Caco-2 (cell line): Measurements from ENCODE around the gene SLC15A2. TPM values are rescaled to one million over a fixed set of nuclear protein-coding genes. Genes with fewer than 3 reads are reported as not detected.

Experiments
- BruUV-seq: library from RNA; stranded (reverse); fragments of 400-500 nt; replicated peaks from 2 replicates; lab custom pipeline; 2021; lab: Mats Ljungman, UMichigan
- CTCF ChIA-PET: fragments of 300-600 bp; sonication (Branson Sonifier 250); formaldehyde crosslinking; loops from one replicate; lab custom pipeline; 2022; ENCODE audit warnings: antibody characterized with exemption; lab: Charles Lee
- POLR2A ChIA-PET: fragments of 300-600 bp; sonication (Branson Sonifier 250); formaldehyde crosslinking; loops from one replicate; lab custom pipeline; 2022; ENCODE audit warnings: antibody characterized with exemption; lab: Charles Lee
- DNase-seq, 2 experiments: peaks; one replicate each; pipeline versions ENCODE4 v3.0.0 to v3.0.0-alpha.2; 2020 to 2022
- H3K27me3 ChIP-seq: replicated peaks from 2 replicates; pipeline ENCODE4 v1.6.0; 2011; ENCODE audit warnings: low read length; ENCODE audit not compliant: control insufficient read depth, insufficient read depth
- H3K36me3 ChIP-seq: 2 replicates; pipeline ENCODE4 v1.5.1; 2011; ENCODE audit warnings: low read length; ENCODE audit not compliant: control insufficient read depth, insufficient read depth
- H3K4me1 ChIP-seq: fragments of 250-450 bp; sonication (Bioruptor Pico); 2 replicates; pipeline ENCODE4 v1.5.1; 2020; ENCODE audit warnings: mild to moderate bottlenecking
- H3K4me3 ChIP-seq: 2 replicates; pipeline ENCODE4 v1.5.1; 2011; ENCODE audit warnings: low read depth, mild to moderate bottlenecking, control low read depth, low read length
- H3K9me3 ChIP-seq: fragments of 250-450 bp; sonication (Bioruptor Pico); 2 replicates; pipeline ENCODE4 v1.5.1; 2020; ENCODE audit warnings: mild to moderate bottlenecking, moderate library complexity
- H3K27ac Mint-ChIP-seq: one replicate; pipeline ENCODE4 v1.8.0; 2022; ENCODE audit warnings: mixed read lengths; ENCODE audit not compliant: unreplicated experiment
- H3K27me3 Mint-ChIP-seq: one replicate; pipeline ENCODE4 v1.8.0; 2022; ENCODE audit warnings: mixed read lengths; ENCODE audit not compliant: insufficient read depth, unreplicated experiment
- H3K36me3 Mint-ChIP-seq: one replicate; pipeline ENCODE4 v1.8.0; 2022; ENCODE audit warnings: mild to moderate bottlenecking, mixed read lengths; ENCODE audit not compliant: insufficient read depth, unreplicated experiment
- H3K4me1 Mint-ChIP-seq: one replicate; pipeline ENCODE4 v1.8.0; 2022; ENCODE audit warnings: low read depth, mixed read lengths; ENCODE audit not compliant: unreplicated experiment
- H3K4me3 Mint-ChIP-seq: one replicate; pipeline ENCODE4 v1.8.0; 2022; ENCODE audit warnings: mild to moderate bottlenecking, moderate library complexity, mixed read lengths; ENCODE audit not compliant: unreplicated experiment
- H3K9me3 Mint-ChIP-seq: one replicate; pipeline ENCODE4 v1.8.0; 2022; ENCODE audit warnings: mixed read lengths; ENCODE audit not compliant: unreplicated experiment
- intact Hi-C: fragments of 100-400 bp; cut with micrococcal nuclease; formaldehyde crosslinking; loops from one replicate; pipeline ENCODE4 v1.10.0; 2022; ENCODE audit not compliant: unreplicated experiment
- total RNA-seq: library from RNA; stranded (reverse); gene quantifications from 2 replicates; pipeline ENCODE4 v1.2.3, GENCODE V29; 2022
- TF ChIP-seq, protein P1 (sequence below), 2 experiments: fragments of 200-600 bp in 1 of 2; IDR thresholded peaks; 1 replicate in 1 of 2; 2 replicates in 1 of 2; pipeline versions ENCODE4 v1.5.1 to v1.8.0; 2011 to 2022; ENCODE audit warnings: antibody characterized with exemption in 1 of 2, control low read depth in 1 of 2, inconsistent platforms in 1 of 2, low read depth in 1 of 2, low read length in 1 of 2, mild to moderate bottlenecking in 1 of 2, moderate library complexity in 1 of 2; ENCODE audit not compliant: insufficient read depth in 1 of 2, severe bottlenecking in 1 of 2, unreplicated experiment in 1 of 2

Gene SLC15A2
- total RNA-seq, 1 experiment from 2014 or later = 4.7 TPM

- Mint-ChIP-seq H3K27ac (no peak overlapping the region), H3K36me3 (no peaks in the 10 kb centered on the region), H3K4me1 (no peaks in the 10 kb centered on the region), H3K4me3 (no peak overlapping the region), H3K27me3 (no peaks in the 10 kb centered on the region), H3K9me3 (peaks cover 28% of the 10 kb centered on the region)
- Histone ChIP-seq H3K27me3 (no peaks in the 10 kb centered on the region), H3K4me1 (no peaks in the 10 kb centered on the region), H3K36me3 (no peaks in the 10 kb centered on the region), H3K9me3 (peaks cover 8% of the 10 kb centered on the region), H3K4me3 (no peak overlapping the region)
- no TSS peak for BruUV-seq
- intact Hi-C loops = no loop called here
- CTCF ChIA-PET = interaction anchor here (1.3 kb wide), 1 partner anchor 11 kb away, joined by 4 read pairs; no protein-coding TSS in a partner anchor
- DNase-seq = no peak
- TF ChIP-seq, protein P1, sequence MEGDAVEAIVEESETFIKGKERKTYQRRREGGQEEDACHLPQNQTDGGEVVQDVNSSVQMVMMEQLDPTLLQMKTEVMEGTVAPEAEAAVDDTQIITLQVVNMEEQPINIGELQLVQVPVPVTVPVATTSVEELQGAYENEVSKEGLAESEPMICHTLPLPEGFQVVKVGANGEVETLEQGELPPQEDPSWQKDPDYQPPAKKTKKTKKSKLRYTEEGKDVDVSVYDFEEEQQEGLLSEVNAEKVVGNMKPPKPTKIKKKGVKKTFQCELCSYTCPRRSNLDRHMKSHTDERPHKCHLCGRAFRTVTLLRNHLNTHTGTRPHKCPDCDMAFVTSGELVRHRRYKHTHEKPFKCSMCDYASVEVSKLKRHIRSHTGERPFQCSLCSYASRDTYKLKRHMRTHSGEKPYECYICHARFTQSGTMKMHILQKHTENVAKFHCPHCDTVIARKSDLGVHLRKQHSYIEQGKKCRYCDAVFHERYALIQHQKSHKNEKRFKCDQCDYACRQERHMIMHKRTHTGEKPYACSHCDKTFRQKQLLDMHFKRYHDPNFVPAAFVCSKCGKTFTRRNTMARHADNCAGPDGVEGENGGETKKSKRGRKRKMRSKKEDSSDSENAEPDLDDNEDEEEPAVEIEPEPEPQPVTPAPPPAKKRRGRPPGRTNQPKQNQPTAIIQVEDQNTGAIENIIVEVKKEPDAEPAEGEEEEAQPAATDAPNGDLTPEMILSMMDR (IDR thresholded peaks at IDR 0.05; ENCODE audit: insufficient read depth in 1 of 2, low read depth in 1 of 2, low read length in 1 of 2, severe bottlenecking in 1 of 2, unreplicated experiment in 1 of 2) = no peak
- POLR2A ChIA-PET = no interaction called here
Measured at GRCh38 chr3:121979246-121979645, 85.0 kb downstream of the SLC15A2 start.

DNA sequence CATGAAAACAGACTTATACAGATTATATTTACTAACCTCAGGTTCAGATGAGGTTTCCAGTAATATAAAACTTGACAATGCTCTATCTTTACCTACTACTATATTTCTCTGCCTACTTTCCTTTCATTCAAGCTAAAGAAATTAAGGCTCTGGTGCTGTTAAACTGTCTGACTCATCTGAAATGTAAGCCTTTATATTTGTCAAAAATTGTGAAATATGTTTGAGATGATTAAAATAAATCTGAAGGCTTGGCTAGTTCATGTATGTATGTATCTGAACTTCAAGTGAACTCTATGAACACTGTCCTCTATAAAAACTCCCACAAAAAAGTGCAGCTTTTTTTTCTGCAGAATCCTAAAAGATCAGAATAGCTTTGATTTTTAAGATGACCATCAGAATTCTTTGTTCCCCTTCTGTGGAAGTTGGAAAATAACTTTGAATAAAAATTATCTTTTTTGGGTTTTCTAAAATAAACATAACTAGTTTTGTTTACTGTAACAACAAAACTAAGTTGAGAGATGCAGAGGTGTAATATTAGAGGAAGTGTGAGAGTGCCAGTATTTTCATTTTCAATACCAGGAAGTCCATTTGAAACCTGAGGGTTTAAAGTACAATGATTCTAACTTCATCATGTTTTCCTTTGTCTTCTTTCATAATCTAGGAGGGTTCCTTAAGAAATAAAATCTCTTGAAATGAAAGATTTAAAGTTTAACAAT is 85.7 kb downstream of the SLC15A2 start:
- intact Hi-C loops = no loop called here
- Histone ChIP-seq H3K4me1 (no peaks in the 10 kb centered on the region), H3K4me3 (no peak overlapping the region), H3K27me3 (no peaks in the 10 kb centered on the region), H3K36me3 (no peaks in the 10 kb centered on the region), H3K9me3 (peaks cover 8% of the 10 kb centered on the region)
- ChIA-PET CTCF (interaction anchor here (1.3 kb wide), 1 partner anchor 10 kb away, joined by 4 read pairs; no protein-coding TSS in a partner anchor), POLR2A (no interaction called here)
- H3K4me3 Mint-ChIP-seq = no peak overlapping the region
- no peak overlapping the region for H3K27ac Mint-ChIP-seq
- no peak for DNase-seq
- no TSS peak for BruUV-seq
- no peaks in the 10 kb centered on the region for H3K27me3 Mint-ChIP-seq
- H3K9me3 Mint-ChIP-seq = peaks cover 35% of the 10 kb centered on the region
- H3K4me1 Mint-ChIP-seq = no peaks in the 10 kb centered on the region
- H3K36me3 Mint-ChIP-seq = no peaks in the 10 kb centered on the region
- TF ChIP-seq, protein P1 (IDR thresholded peaks at IDR 0.05; ENCODE audit: insufficient read depth in 1 of 2, low read depth in 1 of 2, low read length in 1 of 2, severe bottlenecking in 1 of 2, unreplicated experiment in 1 of 2) = no peak

DNA sequence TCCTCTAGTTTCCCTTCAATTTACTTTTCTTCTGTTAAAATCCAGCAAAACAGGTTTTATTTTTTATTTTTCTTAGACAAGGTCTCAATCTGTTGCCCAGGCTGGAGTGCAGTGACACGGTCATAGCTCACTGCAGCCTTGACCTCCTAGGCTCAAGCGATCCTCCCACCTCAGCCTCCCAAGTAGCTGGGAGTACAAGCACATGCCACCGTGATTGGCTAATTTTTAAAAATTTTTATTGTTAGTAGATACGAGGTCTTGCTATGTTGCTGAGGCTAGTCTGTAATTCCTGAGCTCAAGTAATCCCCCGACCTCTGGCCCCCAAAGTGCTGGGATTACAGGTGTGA is 86.2 kb downstream of the SLC15A2 start:
- Mint-ChIP-seq H3K9me3 (peaks cover 40% of the 10 kb centered on the region), H3K27me3 (no peaks in the 10 kb centered on the region), H3K4me3 (no peak overlapping the region), H3K4me1 (no peaks in the 10 kb centered on the region), H3K36me3 (no peaks in the 10 kb centered on the region), H3K27ac (no peak overlapping the region)
- ChIA-PET CTCF (interaction anchor here (1.3 kb wide), 1 partner anchor 10 kb away, joined by 4 read pairs; no protein-coding TSS in a partner anchor), POLR2A (no interaction called here)
- TF ChIP-seq, protein P1 (IDR thresholded peaks at IDR 0.05; ENCODE audit: insufficient read depth in 1 of 2, low read depth in 1 of 2, low read length in 1 of 2, severe bottlenecking in 1 of 2, unreplicated experiment in 1 of 2) = no peak
- Histone ChIP-seq H3K27me3 (no peaks in the 10 kb centered on the region), H3K4me3 (no peak overlapping the region), H3K36me3 (no peaks in the 10 kb centered on the region), H3K4me1 (no peaks in the 10 kb centered on the region), H3K9me3 (peaks cover 8% of the 10 kb centered on the region)
- no TSS peak for BruUV-seq
- intact Hi-C loops = no loop called here
- no peak for DNase-seq
